OCI-M2 (cell line): Measurements from ENCODE around the gene BPIFA2.
"Not testable (repeated sequence)": the region's sequence is repeated elsewhere in the genome, so short reads cannot be mapped to it uniquely, and the experiment has no call there.

Source experiments
- DNase-seq: peaks from one replicate; lab custom pipeline; 2025; ENCODE audit not compliant: unreplicated experiment; lab: John Stamatoyannopoulos, UW

BPIFA2 gene

GRCh38 chr20:33167859-33168258 lies at the start of gene BPIFA2:
BPIFA2 (plus strand) TSS chr20:33168159; CDS start chr20:33169146, 987 bp downstream.
- no peak for DNase-seq

DNA sequence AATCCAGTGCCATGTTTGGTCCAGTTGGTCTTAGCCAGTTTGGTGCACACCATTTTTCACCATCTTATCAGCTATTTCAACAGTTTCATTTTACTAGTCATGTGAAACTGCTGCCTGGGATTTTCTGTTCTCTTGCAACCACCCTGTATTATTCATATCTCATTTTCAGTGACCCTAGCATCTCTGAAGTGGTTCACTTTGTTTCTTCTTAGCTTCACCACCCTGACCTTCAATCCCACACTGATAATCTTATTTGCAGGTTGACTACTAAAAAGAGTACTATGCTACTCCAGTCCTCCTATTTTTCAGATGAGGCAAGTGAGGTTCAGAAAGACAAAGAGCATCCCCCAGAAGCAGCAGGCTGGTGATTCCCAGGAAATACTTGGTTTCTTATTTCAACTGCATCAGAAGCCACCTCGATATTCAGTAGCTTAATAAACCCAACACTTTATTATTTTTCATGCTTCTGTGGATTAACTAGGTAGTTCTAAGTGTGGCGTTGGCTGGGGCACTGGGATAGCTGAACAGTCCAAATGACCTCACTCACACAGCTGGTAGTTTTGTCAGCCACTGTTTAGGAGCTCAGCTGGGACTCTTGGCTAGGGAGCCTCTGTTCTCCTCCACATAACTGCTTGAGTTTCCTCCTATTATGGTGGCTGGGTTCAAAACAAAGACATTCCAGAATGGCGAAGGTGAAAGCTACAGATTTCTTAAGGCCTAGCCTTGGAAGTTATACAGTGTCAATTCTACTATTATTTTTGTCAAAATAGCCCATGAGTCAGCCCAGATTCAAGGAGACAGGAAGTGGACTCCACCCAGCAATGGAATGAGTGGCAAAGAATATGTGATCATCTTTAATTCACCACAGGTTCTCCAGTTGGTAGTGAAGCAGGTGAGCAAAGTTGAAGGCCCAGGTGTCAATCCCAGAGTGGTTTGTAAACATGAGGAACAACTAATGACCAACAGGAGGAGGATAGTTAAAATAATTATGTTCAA lies 47.9 kb upstream of the BPIFA2 start:
- DNase-seq: no peak

- no peak for DNase-seq
These were observed 47.0 kb upstream of the BPIFA2 start for GRCh38 chr20:33120934-33121333.

- not testable (repeated sequence) for DNase-seq
These were observed 45.7 kb upstream of the BPIFA2 start for GRCh38 chr20:33122297-33122696.

GRCh38 chr20:33124261-33124660 lies 43.7 kb upstream of the BPIFA2 start:
- no peak for DNase-seq

GRCh38 chr20:33124994-33125393 lies 43.0 kb upstream of the BPIFA2 start:
- DNase-seq: no peak

DNA sequence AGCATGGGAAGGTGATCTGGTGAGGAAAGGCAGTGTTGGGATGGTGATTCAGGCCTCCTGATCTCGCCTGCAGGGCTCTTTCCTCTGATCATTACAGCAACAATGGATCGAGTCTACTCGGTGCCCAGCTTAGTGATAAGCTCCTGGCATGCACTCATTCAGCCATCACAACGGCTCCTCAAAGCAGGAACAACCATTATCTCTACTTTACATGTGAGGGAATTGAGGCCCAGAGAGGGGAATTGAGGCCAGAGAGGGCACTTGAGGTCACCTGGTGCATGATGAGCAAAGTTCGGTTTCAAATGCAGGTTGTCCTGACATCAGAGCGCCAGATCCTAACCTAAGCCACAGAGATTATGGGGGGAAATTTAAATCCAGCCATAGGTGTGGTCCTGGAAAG lies 42.0 kb upstream of the BPIFA2 start:
- DNase-seq: no peak

DNA sequence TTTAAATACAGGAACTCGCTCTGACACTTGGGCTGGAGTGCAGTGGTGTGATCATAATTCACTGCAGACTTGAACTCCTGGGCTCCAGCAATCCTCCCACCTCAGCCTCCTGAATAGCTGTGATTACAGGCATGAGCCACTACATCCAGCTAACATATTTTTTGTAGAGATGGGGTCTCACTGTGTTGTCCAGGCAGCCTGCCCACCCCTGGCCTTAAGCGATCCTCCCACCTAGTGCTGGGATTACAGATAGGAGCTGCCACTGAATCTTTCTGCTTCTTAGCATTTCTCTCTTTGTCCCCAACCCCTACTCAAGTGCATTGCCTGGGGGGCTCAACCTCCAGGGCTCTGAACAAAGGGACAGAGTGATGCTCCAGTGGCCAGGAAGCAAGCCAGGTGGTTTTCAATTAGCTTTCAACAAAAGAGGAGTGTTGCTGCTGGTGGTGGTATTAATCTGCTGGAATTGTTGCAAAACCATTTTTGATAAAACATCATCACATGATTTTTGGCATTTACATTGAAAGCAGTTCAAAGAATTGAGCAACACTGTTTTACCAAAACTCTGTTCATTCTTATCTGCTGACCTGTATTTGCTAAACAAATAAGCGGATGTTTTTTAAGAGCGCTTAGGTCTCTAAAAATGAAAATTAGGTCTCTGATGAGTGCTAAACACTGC lies 40.4 kb upstream of the BPIFA2 start:
- DNase-seq: no peak

DNA sequence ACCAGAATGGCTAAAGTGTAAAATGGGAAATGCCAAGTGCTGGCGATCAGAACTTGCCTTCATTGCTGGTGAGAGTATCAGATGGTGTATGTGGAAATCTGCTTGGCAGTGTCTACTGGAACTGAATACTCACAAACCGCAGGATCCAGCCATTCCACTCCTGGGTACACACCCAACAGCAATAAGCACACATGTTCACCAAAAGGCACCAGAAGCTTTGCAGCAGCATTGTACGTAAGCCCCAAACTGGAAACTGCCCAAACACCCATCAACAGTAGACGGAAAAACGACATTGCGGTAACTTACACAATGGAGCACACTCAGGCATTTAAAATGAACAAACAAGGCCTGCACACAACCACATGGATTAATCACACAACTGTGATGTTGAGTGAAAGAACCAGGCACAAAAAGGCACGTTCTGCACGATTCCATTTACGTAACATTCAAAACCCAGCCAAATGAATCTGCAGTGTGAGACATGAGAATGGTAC lies 37.3 kb upstream of the BPIFA2 start:
- no peak for DNase-seq

- DNase-seq: no peak
These were observed 35.9 kb upstream of the BPIFA2 start for GRCh38 chr20:33131949-33132473.

- no peak for DNase-seq
These were observed 35.2 kb upstream of the BPIFA2 start for GRCh38 chr20:33132513-33133372.

DNA sequence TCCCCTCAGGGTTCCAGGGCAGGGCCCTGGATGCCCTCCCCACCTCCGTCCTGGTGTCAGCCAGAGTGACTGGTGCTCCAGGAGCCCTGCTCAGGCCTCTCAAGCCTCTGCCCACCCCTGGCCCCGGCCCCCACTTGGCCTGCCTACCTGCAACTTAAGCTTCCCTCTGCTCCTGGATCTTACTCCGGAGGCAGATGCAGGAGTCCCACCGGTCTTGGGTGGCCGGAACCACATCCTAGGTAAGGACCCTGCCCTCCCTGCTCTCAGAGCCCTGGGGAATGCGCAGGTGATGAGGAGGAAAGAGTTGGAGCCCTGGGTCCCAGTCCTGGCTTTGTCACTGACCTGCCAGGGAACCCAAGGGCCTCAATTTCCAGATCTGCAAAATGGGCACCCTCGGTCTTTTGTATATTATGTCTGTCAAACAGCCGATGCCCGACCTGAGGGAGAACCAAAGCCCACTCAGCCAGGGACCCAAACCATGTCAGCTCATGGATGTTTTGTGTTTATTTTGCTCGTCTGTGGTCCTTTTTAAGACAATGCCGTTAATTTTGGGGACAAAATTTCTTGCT lies 34.5 kb upstream of the BPIFA2 start:
- no peak for DNase-seq

DNA sequence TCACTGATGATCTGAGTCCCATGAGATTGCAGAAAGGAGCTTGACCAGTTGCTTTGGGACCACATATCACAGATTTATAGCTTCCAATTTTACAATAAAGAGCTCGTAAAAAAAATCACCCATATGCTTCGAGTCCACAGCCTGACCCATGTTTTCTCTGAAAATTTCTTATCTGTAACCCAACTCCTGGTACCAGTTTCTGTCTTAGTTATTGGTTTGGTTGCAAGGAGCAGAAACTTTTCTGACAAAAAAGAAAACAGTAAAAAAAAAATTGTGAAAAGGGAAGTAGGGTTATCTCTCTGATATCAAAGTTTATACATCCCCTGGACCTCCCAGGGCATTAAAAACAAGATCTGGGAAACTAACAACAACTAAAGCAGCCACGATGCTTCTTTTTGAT lies 30.8 kb upstream of the BPIFA2 start:
- DNase-seq: no peak

DNA sequence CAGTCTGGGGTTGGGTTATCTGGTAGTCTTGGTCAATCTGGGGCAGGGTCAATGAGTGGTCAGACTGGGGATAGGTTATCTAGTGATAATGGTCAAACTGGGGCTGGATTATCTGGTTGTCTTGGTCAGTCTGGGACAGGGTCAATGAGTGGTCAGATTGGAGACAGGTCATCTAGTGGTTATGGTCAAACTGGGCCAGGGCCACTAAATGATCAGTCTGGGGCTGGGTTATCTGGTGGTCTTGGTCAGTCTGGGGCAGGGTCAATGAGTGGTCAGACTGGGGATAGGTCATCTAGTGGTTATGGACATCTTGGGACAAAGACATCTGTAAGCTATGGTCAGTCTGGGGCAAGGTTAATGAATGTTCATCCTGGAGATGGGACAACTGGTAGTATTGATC lies 28.5 kb upstream of the BPIFA2 start:
- DNase-seq: no peak

- DNase-seq: no peak
These were observed 22.4 kb upstream of the BPIFA2 start for GRCh38 chr20:33145521-33145920.

DNA sequence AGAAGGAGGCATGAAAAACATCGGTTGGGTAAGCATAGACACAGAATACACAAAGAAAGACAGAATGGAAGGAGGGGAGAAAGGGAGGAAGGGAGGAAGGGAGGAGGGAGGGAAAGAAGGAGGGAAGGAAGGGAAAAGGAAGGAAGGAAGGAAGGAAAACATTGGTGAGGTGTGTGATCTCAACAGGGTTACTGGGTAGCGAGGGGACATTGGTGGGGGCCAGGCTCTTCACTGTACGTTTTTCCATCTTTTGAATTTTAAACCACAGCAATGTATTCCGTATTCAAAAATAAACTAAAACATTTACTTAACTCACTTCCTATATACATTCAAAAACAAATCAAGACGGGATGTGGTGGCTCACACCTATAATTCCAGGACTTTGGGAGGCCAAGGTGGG lies 20.7 kb upstream of the BPIFA2 start:
- no peak for DNase-seq

- DNase-seq: no peak
These were observed 19.9 kb upstream of the BPIFA2 start for GRCh38 chr20:33148040-33148439.

GRCh38 chr20:33154252-33154651 lies 13.7 kb upstream of the BPIFA2 start:
- no peak for DNase-seq

GRCh38 chr20:33158637-33159385 lies 9.1 kb upstream of the BPIFA2 start:
- DNase-seq: no peak

DNA sequence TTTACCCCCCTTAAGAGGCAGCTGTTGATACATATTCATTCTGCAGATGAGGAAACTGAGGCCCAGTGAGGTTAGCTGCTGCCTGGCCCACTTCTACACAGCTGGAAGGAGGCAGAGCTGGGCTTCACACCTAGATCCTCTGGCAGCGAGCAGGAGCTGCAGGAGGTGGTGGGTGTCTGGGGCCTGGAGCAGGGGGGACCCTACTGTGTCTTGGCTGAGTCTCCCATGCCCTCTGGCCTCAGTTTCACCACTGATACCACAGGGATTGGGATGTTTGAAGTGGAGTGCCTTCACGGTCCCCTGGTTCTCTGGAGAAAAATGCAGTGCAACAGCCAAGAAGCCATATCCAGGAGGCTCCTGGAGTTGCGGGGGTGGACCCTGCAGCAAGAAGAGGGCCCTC lies 8.2 kb upstream of the BPIFA2 start:
- no peak for DNase-seq
